Gastrocnemius medialis (tissue), 4 donors: ENCODE data around the gene RPL28.

ENCODE experiments used
- POLR2A ChIP-seq, 2 donors: fragments of 450-650 bp; IDR thresholded peaks; one replicate each; pipeline ENCODE4 v1.6.1; 2017; ENCODE audit warnings: antibody characterized with exemption in 2 of 2, mild to moderate bottlenecking in 2 of 2, moderate library complexity in 2 of 2
- TF ChIP-seq, protein P1 (sequence below), 5 experiments: fragments of 450-650 bp in 3 of 5; fragments of 200-600 bp in 2 of 5; sonication (generic) in 2 of 5; IDR thresholded peaks in 4 of 5; conservative IDR thresholded peaks in 1 of 5; 1 replicate in 4 of 5; 2 replicates in 1 of 5; pipeline ENCODE4 v1.5.1; 2016 to 2019; ENCODE audit warnings: antibody characterized with exemption in 5 of 5, mild to moderate bottlenecking in 3 of 5, moderate library complexity in 3 of 5

DNA sequence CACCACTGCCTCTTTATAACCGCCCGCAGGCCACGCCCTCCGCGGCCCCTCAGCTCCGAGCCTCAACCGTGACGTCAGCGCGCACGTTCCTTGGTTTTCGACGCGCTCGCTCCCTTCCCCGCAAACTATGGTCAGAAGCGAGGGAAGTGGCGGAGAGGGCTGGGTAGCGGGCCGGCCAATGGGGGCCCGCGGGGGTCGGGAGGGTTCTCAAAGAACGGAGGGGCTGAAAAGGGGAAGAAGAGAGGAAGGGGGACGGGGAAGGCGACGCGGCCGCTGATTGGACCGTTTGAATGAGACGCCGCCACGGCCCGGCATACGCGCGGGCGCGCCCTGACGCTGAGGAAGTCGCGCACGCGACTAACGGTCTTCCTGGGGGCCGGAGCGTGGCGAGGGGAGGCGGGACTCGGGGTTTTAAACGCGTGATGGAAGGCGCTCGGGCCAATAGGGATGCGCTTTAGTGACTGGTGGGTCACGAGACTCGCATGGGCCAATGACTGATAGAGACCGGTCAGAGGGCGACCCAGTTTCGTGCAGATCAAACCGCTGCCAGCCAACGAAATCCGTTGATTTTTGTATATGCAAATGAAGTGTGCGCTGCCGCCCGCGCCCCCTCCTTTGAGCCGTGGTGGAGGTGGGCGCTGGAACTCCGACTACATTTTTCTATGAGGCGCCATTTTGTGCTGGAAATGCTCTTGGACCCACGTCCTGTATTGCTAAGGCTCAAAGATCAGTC lies 22.2 kb downstream of the RPL28 start:
- TF ChIP-seq, protein P1, sequence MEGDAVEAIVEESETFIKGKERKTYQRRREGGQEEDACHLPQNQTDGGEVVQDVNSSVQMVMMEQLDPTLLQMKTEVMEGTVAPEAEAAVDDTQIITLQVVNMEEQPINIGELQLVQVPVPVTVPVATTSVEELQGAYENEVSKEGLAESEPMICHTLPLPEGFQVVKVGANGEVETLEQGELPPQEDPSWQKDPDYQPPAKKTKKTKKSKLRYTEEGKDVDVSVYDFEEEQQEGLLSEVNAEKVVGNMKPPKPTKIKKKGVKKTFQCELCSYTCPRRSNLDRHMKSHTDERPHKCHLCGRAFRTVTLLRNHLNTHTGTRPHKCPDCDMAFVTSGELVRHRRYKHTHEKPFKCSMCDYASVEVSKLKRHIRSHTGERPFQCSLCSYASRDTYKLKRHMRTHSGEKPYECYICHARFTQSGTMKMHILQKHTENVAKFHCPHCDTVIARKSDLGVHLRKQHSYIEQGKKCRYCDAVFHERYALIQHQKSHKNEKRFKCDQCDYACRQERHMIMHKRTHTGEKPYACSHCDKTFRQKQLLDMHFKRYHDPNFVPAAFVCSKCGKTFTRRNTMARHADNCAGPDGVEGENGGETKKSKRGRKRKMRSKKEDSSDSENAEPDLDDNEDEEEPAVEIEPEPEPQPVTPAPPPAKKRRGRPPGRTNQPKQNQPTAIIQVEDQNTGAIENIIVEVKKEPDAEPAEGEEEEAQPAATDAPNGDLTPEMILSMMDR (IDR thresholded peaks at IDR 0.05 in 4 of 5, conservative IDR thresholded peaks at IDR 0.05 in 1 of 5) = no peak
- no peak for TF ChIP-seq POLR2A (IDR thresholded peaks at IDR 0.05)
